ENCODE data around the gene TTC9C.
"Not testable (repeated sequence)": the region's sequence is repeated elsewhere in the genome, so short reads cannot be mapped to it uniquely, and the experiment has no call there.

Gene TTC9C

DNA sequence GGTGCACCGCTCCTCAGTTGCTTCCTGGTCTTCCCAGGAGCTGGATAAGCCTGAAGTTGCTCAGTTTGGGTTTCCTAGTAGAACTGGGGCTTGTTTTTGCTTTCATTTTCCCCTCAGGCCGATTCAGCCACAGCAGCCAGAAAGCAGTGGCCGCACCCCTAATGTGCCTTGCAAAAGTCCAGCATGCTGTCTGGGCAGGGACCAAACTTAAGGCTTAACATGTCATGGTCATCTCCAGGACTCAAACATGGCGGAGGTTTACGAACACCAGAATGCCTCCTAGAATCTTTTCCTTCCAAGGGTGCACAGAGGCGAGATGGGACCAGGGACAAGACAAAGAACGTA lies 18.3 kb upstream of the TTC9C start:
- no peak for DNase-seq

DNA sequence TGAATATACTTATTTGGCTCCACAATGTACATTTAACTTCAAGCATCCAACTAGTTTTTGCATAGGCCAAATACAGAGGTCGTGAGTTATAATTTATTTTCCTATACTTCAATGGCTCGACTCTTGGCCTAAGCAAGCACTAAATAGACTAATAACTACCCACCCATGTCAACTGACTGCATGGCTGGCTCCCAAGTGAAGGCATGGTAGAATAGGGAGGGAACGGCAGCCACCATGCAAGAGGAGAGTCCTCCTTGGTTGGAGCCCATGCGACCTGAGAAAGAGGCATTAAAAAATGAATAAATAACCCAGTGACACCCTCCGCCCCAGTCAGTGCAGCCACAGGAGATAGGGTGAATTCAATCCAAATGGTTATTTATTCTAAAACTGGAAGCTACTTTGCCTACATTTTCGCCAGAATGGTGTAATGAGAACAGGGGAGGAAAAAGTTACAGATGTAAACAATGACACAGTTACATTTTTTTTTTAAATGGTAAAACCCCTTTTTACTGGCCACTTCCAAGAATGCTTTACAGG lies 15.9 kb upstream of the TTC9C start:
- DNase-seq: no peak

DNA sequence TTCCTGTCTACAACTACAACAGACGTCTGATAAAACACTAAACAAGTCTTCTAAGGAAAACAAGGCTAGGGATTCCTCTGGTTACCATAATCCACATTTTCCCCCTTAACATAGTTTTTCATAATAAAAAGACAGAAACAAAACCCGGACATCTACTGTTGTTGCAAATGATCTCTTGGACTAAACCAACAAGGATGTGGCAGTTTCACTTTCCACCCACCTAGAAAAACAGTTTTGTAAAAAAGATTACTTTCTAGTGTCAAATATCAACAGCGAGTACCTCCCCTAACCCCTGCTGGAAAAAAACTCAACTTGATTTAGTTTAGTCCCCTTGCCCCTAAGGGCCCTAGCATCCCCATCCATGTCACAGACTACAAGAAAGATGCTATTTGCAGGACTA lies 15.4 kb upstream of the TTC9C start:
- no peak for DNase-seq

DNA sequence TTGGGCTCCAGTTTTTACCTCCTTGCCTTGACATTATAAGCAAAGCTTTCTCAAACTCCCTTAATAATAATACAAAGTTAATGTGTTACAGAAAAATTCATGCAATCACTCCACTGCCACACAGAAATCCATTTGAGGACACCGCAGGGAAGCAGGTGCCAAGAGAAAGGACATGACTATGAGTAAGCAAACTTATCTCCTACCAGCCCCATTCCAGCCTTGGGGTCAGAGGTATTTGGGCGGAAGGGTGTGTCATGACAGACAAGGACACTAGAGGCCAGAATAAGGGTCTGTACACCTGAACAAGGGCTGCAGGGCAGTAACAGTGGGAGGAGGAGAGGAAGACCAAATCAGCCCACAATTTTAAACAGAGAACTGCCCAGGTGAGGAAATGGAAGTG lies 14.9 kb upstream of the TTC9C start:
- no peak for DNase-seq

DNA sequence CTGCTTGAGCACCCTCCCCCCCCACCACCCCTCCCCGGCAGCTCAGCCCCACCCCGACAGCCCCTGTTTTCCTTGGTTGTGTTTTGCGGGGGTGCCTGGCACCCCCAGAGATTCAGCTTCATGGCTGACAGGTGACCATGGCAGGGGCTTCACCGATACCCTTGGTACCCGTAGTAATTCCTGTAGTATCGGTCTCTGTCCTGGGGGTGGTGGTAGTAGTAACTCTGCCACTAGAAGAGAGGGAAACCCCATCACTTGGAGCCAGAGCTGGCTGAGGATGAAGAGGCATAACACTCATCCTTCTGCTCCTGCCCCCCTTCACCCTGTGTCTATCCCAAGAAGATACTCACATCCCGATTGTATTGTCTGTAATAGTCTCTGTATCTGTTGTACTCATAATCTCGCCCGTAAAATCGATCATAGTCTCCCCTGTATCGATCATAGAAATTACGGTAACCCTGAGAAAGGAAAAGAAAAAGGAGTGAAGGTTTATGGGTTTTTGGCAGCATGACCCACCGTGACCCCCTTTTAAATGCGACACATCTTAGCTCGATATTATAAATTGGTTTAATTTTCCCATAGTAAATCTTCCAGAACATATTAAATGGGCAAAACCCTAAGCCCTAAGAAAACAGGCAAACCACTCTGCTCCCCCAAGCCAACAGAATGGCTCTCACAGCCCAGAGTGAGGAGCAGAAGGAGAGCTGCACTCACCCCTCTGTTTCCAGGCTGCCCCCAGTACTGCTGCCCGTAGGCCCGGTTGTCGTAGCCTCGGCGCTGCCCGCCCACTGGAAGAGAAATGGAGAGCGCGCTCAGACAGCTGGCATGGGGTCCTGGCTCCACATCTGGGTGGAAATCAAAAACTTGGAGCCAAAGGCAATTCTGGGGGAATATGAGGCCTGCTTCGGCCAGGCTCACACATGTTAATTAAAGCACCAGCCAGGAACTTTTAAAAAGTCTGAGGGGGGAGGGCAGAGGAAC lies 12.8 kb upstream of the TTC9C start:
- no peak for DNase-seq

GRCh38 chr11:62716206-62716605 lies 12.1 kb upstream of the TTC9C start:
- no peak for DNase-seq

GRCh38 chr11:62716816-62717215 lies 11.5 kb upstream of the TTC9C start:
- DNase-seq: no peak

DNA sequence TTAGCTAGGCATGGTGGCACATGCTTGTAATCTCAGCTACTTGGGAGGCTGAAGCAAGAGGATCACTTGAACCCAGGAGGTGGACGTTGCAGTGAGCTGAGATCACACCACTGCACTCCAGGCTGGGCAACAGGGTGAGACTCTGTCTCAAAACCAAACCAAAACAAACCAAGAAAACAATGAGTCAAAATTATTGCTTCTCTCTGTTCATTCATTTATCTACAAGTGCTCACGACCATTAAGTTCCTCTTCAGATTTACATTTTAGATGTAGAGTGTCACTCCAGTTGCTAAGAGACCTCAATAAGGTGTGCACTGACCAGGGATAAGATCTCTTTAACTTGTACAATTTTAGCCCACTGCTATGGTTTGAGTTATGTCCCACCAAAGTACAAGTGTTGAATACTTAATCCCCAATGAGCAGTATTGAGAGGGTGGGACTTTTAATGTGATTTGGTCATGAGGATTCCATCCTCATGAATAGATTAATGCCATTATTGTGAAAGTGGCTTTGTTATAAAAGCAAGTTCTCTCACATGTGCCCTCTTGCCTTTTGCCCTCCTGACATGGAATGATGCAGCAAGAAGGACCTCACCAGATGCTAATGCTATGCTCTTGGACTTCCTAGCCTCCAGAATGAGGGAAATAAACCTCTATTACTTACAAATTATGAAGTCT lies 8.8 kb upstream of the TTC9C start:
- no peak for DNase-seq

DNA sequence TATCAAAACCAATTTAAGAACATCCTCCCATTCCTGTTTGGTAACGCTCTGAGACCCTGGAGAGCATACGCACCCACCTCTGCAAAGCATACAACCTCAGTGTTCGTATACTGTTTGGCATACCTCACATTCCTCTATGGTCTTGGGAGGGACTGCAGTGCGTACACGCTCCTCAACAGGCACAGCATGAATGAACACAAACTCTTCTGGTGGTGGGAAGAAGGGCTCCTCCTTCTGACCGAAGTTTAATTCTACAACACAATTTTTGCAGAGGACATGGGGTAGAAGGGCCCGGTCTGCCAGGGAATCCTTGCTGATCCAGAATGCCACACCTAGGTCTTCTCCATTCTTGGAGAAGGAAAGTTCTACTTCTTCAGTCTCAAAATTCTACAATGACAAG lies 6.3 kb upstream of the TTC9C start:
- peak; percentile 54 for DNase-seq

DNA sequence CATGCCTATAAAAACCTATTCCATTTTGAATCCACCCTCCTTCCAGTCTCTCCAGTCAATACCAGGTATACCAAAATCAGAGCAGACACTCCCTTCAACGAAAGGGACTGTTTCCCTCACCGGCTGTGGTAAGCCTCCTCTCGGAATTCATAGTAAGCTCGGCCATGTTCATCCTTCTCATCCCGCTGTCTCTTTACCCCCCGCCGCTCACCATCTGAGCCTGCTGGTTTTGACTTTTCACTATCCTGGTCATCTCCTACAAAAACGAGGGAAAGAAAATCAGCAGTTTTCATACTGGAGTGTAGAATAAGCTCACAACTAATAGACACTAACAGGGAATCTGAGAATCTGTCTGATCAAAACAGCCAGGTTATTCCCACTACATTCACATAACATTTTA lies 4.1 kb upstream of the TTC9C start:
- DNase-seq: no peak

GRCh38 chr11:62725646-62726045 lies 2.6 kb upstream of the TTC9C start:
- no peak for DNase-seq

GRCh38 chr11:62726156-62726914 lies 2.0 kb upstream of the TTC9C start:
- DNase-seq: no peak

GRCh38 chr11:62726915-62727164 lies 1.4 kb upstream of the TTC9C start:
- DNase-seq: no peak

DNA sequence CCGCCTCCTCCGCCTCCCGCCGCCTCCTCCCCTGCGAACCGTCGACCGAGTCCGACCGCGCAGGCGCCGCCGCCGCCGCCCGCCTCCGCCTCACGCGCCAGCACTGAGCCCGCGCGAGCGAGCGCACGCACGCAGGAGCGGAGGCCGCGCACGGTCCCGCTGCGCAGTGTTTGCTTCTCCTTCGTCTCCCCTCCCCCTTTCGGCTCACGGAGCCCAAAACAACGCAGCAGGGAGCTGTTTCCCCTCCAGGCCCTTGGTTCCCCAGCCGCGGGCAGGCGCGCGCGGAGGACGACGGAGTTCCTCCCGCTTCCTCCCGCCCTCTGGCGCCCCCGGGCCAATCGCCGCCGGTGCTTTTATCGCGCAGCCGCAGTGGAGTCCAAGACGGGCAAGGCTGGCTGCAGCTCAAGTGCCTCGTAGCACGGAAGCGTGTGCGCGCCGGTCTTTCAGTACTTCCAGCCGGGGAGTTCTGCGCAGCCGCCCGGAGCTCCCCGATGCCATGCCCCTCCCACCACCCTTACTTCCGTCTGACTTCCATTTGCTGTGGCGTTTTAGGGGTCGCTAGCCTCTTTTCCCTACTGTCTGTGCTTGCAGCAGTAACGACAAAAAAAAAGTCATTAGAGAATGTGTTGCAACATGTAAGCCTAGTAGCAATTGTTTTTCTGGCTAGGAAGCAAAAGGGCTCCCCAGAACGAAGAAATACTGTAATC lies 968 bp upstream of the TTC9C start, which contains the start of gene HNRNPUL2:
Gene HNRNPUL2, minus strand, starts transcription at position 293 of the 707 bp plus-strand sequence. CDS start 301 bp downstream, outside the sequence.
- DNase-seq: peak; percentile 99

GRCh38 chr11:62727872-62728170 lies 465 bp upstream of the TTC9C start:
- DNase-seq: peak; percentile 98

- DNase-seq: not testable (repeated sequence)
These were observed 1.8 kb downstream of the TTC9C start for GRCh38 chr11:62730076-62730475.

GRCh38 chr11:62732830-62733229 lies 4.5 kb downstream of the TTC9C start:
- peak; percentile 14 for DNase-seq

DNA sequence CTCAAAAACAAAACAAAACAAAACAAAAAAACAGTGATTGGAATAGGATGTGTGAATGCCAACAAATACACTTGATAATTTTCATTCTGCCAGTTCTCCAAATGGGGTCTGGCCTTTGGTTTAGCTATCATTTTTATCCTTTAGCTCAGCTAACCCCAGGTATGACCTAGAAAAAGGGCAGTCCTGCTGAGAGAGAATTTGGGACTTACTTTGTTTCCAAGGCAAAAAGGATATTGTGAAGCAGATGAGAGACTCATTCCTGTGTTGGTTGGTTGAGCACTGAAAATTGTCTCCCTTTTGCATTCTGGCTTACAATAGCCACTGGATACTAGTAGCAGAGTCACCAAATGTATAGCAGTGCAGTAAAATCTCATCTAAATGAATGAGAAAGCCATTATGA lies 8.9 kb downstream of the TTC9C start:
- no peak for DNase-seq

DNA sequence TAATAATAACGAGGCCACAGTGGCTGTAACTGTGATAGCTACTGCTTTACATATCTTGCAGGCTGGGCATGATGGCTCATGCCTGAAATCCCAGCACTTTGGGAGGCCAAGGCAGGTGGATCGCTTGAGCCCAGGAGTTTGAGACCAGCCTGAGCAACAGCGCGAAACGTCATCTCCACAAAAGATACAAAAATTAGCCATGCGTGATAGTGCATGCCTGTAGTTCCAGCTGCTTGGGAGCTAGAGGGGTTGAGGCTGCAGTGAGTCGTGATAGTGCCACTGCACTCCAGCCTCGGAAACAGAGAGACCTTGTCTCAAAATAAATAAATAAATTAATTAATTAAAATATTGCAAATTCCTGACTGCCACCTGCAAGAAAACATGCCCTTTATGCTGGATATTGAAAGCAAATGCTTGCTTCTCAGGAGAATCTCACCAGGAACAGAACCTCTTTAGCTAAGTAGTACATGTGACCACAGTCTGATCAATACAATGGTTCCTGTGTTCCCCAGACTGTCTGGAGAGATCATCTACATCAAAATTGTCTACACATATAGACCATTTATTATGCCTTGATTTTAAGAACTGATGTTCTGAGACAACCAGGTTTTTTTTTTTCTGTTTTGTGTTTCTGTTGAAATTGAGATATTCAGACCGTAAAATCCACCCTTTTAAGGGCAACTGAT lies 19.3 kb downstream of the TTC9C start:
- no peak for DNase-seq

- DNase-seq: not testable (repeated sequence)
These were observed 21.6 kb downstream of the TTC9C start for GRCh38 chr11:62749931-62750330.

- no peak for DNase-seq
These were observed 24.0 kb downstream of the TTC9C start for GRCh38 chr11:62752177-62752785.
